ENCODE results near the gene DES.
A peak's percentile ranks its signal among the peaks of the same experiment; 100 is the strongest.

DES gene

DNA sequence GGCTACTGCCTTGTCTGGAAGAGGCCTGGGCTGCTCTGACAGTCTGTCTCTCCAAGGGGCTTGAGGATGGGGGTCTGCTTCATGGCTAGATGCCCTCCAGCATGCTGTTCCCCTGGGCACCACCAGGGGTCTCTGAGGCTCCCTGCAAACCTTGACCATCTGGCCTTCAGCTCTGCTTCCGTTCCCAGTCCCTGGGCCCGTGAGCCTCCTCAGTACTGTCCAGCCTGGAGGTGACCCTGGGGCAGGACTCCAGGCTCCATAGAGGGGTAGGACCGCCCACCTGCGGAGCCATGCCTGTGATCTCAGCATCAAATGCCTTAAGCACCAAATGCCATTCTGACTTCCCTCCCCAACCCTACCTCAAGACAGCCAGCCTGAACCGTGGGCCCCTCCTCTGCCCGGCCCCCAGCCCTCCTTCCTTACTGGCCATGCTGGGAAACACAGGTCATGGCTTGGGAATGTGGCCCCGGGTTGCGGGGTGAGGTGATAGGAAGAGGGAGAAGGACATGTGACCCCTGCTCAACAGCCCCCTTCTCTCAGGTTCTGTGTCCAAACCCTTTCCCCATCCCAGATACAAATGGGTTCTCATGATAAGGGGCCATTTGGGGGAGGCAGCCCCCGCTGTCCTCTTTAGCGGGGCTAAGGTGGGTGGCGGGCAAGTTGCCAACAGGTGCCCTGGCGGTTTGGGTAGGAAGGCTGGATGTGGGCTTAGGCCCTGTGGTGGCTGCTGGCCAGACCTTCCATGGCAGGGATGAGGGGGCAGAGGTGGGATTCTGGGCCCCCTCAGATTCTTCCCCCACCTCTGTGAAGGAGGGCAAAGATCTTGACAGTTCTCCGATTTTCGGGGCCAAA is 41.5 kb downstream of the DES start:
- DNase-seq: peak; percentile 69

GRCh38 chr2:219460424-219460926 is 42.3 kb downstream of the DES start:
- peak; percentile 85 for DNase-seq

GRCh38 chr2:219461047-219461514 is 42.9 kb downstream of the DES start:
- DNase-seq: no peak

- no peak for DNase-seq
Measured at GRCh38 chr2:219461669-219462068, 43.5 kb downstream of the DES start.

DNA sequence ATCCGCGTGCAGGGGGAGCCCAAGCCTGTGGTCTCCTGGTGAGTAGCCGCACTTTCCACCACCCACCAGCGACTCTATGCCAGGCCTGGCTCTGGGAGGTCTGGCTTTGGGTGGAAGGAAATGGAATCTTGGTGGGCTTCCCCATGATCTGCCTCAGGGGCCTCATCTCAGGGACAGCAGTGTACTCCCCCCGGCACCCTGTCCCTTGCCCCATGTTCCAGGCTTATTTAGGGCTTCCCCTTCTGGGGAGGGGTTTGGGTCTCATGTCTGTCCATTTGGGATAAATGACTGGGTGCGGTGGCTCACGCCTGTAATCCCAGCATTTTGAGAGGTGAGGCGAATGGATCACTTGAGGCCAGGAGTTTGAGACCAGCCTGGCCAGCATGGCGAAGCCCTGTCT is 44.2 kb downstream of the DES start:
- DNase-seq: no peak

GRCh38 chr2:219464286-219465032 is 46.3 kb downstream of the DES start:
- DNase-seq: no peak

DNA sequence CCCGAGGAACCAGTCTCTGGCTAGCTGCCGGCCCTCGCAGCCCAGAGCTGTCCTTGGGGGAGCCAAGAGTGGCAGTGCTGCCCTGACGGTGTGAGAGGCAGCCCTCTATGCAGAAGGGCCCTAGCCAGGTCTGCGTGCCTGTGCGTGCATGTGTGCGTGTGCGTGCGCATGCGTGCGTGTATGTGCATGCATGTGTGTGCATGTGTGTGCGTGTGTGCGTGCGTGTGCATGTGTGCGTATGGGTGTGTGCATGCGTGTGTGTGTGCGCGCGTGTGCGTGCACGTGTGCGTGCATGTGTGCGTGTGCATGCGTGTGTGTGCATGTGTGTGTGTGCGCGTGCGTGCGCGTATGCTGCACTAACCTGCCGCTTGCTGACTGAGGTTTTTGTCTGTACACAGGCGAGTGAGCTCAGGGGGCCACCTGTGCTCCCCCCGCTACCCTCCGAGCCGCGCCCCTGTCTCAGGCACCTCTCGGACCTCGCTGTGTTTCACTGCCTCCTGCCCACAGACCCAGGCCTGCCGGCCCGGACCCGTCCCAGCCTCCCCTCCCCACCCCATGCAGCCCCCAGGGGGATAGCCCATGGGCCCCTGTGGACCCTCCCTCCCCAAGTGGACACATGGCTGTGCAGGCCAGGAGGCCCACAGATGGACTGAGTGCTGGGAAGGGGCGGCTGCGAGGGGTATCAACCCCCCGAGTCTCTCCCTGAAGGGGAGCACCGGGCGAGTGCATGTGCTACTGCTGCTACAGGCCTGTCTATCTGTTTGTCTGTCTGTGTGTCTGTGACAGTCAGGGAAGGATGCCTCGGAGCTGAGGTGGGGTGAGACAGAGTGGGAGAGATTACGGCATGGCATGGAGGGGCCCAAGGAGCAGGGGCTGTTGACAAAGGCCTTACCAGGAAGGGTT is 47.7 kb downstream of the DES start:
- no peak for DNase-seq

- no peak for DNase-seq
Measured at GRCh38 chr2:219466816-219467735, 48.9 kb downstream of the DES start.

GRCh38 chr2:219467736-219468075 is 49.5 kb downstream of the DES start:
- DNase-seq: no peak

- DNase-seq: no peak
Measured at GRCh38 chr2:219468410-219469185, 50.4 kb downstream of the DES start.

- no peak for DNase-seq
Measured at GRCh38 chr2:219469186-219469724, 51.1 kb downstream of the DES start.

- no peak for DNase-seq
Measured at GRCh38 chr2:219470429-219470828, 52.3 kb downstream of the DES start.

DNA sequence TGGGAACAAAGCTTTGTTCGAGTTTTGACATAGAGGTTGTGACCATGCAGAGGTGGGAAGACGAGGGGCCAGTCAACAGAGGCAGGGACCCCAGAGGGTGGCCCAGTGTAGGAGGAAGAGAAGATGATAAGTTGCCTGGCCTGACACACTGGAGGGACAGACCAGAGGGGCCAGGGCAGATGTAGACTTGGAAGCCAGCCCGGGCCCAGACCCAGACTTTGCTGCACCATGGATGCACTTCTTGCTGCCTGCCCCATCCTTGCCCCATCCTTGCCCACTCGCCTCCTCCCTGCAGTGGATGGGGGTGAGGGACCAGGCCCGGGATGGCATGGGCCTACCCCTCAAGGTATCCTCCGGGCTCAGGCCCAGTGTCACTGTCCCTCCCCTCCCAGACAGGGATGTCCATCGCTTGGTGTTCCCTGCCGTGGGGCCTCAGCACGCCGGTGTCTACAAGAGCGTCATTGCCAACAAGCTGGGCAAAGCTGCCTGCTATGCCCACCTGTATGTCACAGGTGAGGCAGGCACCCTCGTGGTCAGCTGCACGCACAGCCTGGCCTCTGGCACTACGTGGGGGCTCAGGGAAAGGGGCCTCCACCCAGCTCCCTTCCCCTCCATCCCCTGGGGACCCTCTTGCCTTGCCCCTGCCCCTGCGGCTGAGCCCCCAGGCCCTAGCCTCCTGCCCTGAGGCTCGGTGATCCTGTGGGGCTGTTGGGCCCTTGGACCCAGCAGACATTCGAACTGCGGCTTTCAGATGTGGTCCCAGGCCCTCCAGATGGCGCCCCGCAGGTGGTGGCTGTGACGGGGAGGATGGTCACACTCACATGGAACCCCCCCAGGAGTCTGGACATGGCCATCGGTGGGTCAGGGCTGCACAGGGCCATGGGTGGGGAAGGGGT is 53.5 kb downstream of the DES start:
- DNase-seq: no peak

DNA sequence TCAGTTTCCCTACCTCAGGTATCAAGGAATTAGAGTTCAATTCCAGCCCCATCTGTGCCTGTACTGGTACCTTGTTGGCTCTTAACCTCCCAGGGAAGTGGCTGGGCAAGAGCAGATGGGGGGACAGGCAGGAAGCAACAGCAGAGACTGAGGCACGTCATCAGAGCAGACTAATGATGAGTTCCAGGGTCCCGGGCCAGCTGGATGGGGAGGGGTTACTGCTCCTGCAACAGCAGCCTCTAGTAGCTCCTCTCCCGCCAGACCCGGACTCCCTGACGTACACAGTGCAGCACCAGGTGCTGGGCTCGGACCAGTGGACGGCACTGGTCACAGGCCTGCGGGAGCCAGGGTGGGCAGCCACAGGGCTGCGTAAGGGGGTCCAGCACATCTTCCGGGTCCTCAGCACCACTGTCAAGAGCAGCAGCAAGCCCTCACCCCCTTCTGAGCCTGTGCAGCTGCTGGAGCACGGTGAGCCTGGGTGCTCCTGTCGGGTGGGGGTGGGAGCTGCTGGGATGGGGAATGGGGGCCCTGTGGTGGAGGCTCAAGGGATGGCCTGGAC is 54.5 kb downstream of the DES start:
- no peak for DNase-seq

DNA sequence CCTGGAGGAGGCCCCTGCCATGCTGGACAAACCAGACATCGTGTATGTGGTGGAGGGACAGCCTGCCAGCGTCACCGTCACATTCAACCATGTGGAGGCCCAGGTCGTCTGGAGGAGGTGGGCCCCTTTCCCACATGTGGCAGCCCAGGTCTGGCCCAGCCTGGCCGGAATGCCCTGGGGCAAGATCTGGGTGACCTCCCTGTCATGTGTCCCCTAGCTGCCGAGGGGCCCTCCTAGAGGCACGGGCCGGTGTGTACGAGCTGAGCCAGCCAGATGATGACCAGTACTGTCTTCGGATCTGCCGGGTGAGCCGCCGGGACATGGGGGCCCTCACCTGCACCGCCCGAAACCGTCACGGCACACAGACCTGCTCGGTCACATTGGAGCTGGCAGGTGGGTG is 55.3 kb downstream of the DES start:
- DNase-seq: no peak

- no peak for DNase-seq
Measured at GRCh38 chr2:219474285-219475060, 56.3 kb downstream of the DES start.

GRCh38 chr2:219475278-219475677 is 57.1 kb downstream of the DES start:
- DNase-seq: no peak
